ENCODE results near the gene CPN1.

- TF ChIP-seq EZH2 (IDR thresholded peaks at IDR 0.05) (no peak), POLR2AphosphoS5 (IDR thresholded peaks at IDR 0.05; ENCODE audit: borderline replicate concordance, low read depth, low read length) (no peak), FOXP2 (optimal IDR thresholded peaks at IDR 0.05; ENCODE audit: control extremely low read depth, extremely low read length, insufficient read depth) (no peak)
Measured at GRCh38 chr10:99995269-99995668, 86.4 kb downstream of the CPN1 start.

All from SK-N-MC (cell line).